ENCODE measurements around the gene ZBTB7C.
"Not testable (repeated sequence)": the region's sequence is repeated elsewhere in the genome, so short reads cannot be mapped to it uniquely, and the experiment has no call there.

ZBTB7C gene

GRCh38 chr18:48408727-48409590, at the start of gene ZBTB7C:
ZBTB7C (minus strand) TSS chr18:48409383.
- no peak for FAIRE-seq

GRCh38 chr18:48456838-48457237, 47.7 kb upstream of the ZBTB7C start:
- FAIRE-seq: no peak

- no peak for FAIRE-seq
Measured at GRCh38 chr18:48455555-48456478, 46.6 kb upstream of the ZBTB7C start.

GRCh38 chr18:48454261-48454757, 45.1 kb upstream of the ZBTB7C start:
- no peak for FAIRE-seq

GRCh38 chr18:48453330-48454066, 44.3 kb upstream of the ZBTB7C start:
- no peak for FAIRE-seq

GRCh38 chr18:48452861-48453323, 43.7 kb upstream of the ZBTB7C start:
- FAIRE-seq: no peak

- FAIRE-seq: no peak
Measured at GRCh38 chr18:48450685-48451084, 41.5 kb upstream of the ZBTB7C start.

GRCh38 chr18:48446582-48447225, 37.5 kb upstream of the ZBTB7C start:
- no peak for FAIRE-seq

GRCh38 chr18:48445540-48445939, 36.4 kb upstream of the ZBTB7C start:
- no peak for FAIRE-seq

GRCh38 chr18:48442761-48443160, 33.6 kb upstream of the ZBTB7C start:
- FAIRE-seq: no peak

- FAIRE-seq: no peak
Measured at GRCh38 chr18:48441405-48441881, 32.3 kb upstream of the ZBTB7C start.

- no peak for FAIRE-seq
Measured at GRCh38 chr18:48440924-48441323, 31.7 kb upstream of the ZBTB7C start.

- FAIRE-seq: no peak
Measured at GRCh38 chr18:48436907-48437306, 27.7 kb upstream of the ZBTB7C start.

- not testable (repeated sequence) for FAIRE-seq
Measured at GRCh38 chr18:48434382-48434781, 25.2 kb upstream of the ZBTB7C start.

GRCh38 chr18:48433541-48433940, 24.4 kb upstream of the ZBTB7C start:
- no peak for FAIRE-seq

- FAIRE-seq: no peak
Measured at GRCh38 chr18:48430150-48430549, 21.0 kb upstream of the ZBTB7C start.

- no peak for FAIRE-seq
Measured at GRCh38 chr18:48428475-48429177, 19.4 kb upstream of the ZBTB7C start.

- FAIRE-seq: no peak
Measured at GRCh38 chr18:48422947-48423378, 13.8 kb upstream of the ZBTB7C start.

- no peak for FAIRE-seq
Measured at GRCh38 chr18:48419277-48420022, 10.3 kb upstream of the ZBTB7C start.

- FAIRE-seq: no peak
Measured at GRCh38 chr18:48418539-48419276, 9.5 kb upstream of the ZBTB7C start.
